Measurements from ENCODE around the gene NAT8L.

NAT8L gene

GRCh38 chr4:2085496-2085901 is 26.4 kb downstream of the NAT8L start:
- no peak for DNase-seq (ENCODE audit: low spot score)
- TF ChIP-seq CTCF (IDR thresholded peaks at IDR 0.05; ENCODE audit: extremely low read depth, insufficient read depth, missing control alignments), result no peak
- in situ Hi-C loops (cut with MboI; ENCODE audit: low pct_unique_long_range_greater_than_20kb, low sequenced_read_pairs, unreplicated experiment), result no loop called here

GRCh38 chr4:2087170-2087569 is 28.0 kb downstream of the NAT8L start:
- no peak for TF ChIP-seq CTCF (IDR thresholded peaks at IDR 0.05; ENCODE audit: extremely low read depth, insufficient read depth, missing control alignments)
- in situ Hi-C loops (cut with MboI; ENCODE audit: low pct_unique_long_range_greater_than_20kb, low sequenced_read_pairs, unreplicated experiment), result no loop called here
- DNase-seq (ENCODE audit: low spot score), result no peak

- no peak for TF ChIP-seq CTCF (IDR thresholded peaks at IDR 0.05; ENCODE audit: extremely low read depth, insufficient read depth, missing control alignments)
- no peak for DNase-seq (ENCODE audit: low spot score)
- in situ Hi-C loops (cut with MboI; ENCODE audit: low pct_unique_long_range_greater_than_20kb, low sequenced_read_pairs, unreplicated experiment), result no loop called here
These were observed 30.1 kb downstream of the NAT8L start for GRCh38 chr4:2089222-2089621.

- in situ Hi-C loops (cut with MboI; ENCODE audit: low pct_unique_long_range_greater_than_20kb, low sequenced_read_pairs, unreplicated experiment), result no loop called here
- no peak for TF ChIP-seq CTCF (IDR thresholded peaks at IDR 0.05; ENCODE audit: extremely low read depth, insufficient read depth, missing control alignments)
- no peak for DNase-seq (ENCODE audit: low spot score)
These were observed 31.5 kb downstream of the NAT8L start for GRCh38 chr4:2090642-2091041.

- no peak for TF ChIP-seq CTCF (IDR thresholded peaks at IDR 0.05; ENCODE audit: extremely low read depth, insufficient read depth, missing control alignments)
- DNase-seq (ENCODE audit: low spot score), result no peak
- in situ Hi-C loops (cut with MboI; ENCODE audit: low pct_unique_long_range_greater_than_20kb, low sequenced_read_pairs, unreplicated experiment), result no loop called here
These were observed 33.0 kb downstream of the NAT8L start for GRCh38 chr4:2091990-2092668.

GRCh38 chr4:2092669-2093053 is 33.5 kb downstream of the NAT8L start:
- no peak for DNase-seq (ENCODE audit: low spot score)
- in situ Hi-C loops (cut with MboI; ENCODE audit: low pct_unique_long_range_greater_than_20kb, low sequenced_read_pairs, unreplicated experiment), result no loop called here
- TF ChIP-seq CTCF (IDR thresholded peaks at IDR 0.05; ENCODE audit: extremely low read depth, insufficient read depth, missing control alignments), result no peak
